ENCODE data around the gene MICAL2. TPM values are rescaled to one million over a fixed set of nuclear protein-coding genes. Genes with fewer than 3 reads are reported as not detected.
A peak's percentile ranks its signal among the peaks of the same experiment; 100 is the strongest.

Gene MICAL2
- total RNA-seq, 1 donor from 2014 or later: 372 TPM

- TF ChIP-seq CTCF (IDR thresholded peaks at IDR 0.05): no peak
- no peak for DNase-seq (ENCODE audit: low spot score)
- Mint-ChIP-seq H3K27me3 (ENCODE audit: low read depth) (no peaks in the 10 kb centered on the region), H3K36me3 (ENCODE audit: low read depth) (peaks cover 8% of the 10 kb centered on the region), H3K9me3 (ENCODE audit: low read depth) (no peaks in the 10 kb centered on the region), H3K27ac (ENCODE audit: unreplicated experiment) (no peak overlapping the region), H3K4me3 (ENCODE audit: unreplicated experiment) (no peak overlapping the region), H3K4me1 (ENCODE audit: low read depth) (peaks cover 91% of the 10 kb centered on the region)
These were observed 10.6 kb downstream of the MICAL2 start for GRCh38 chr11:12121011-12121410.

- H3K9me3 Mint-ChIP-seq (ENCODE audit: low read depth): no peaks in the 10 kb centered on the region
- TF ChIP-seq CTCF (IDR thresholded peaks at IDR 0.05): no peak
- no peak for DNase-seq (ENCODE audit: low spot score)
- H3K4me1 Mint-ChIP-seq (ENCODE audit: low read depth): peaks cover 92% of the 10 kb centered on the region
- no peaks in the 10 kb centered on the region for H3K27me3 Mint-ChIP-seq (ENCODE audit: low read depth)
- peak overlapping the region; percentile 9 for H3K27ac Mint-ChIP-seq (ENCODE audit: unreplicated experiment)
- peaks cover 5% of the 10 kb centered on the region for H3K36me3 Mint-ChIP-seq (ENCODE audit: low read depth)
- no peak overlapping the region for H3K4me3 Mint-ChIP-seq (ENCODE audit: unreplicated experiment)
These were observed 11.1 kb downstream of the MICAL2 start for GRCh38 chr11:12121517-12121916.

GRCh38 chr11:12122083-12122482 is 11.7 kb downstream of the MICAL2 start:
- TF ChIP-seq CTCF (IDR thresholded peaks at IDR 0.05): peak; percentile 69
- Mint-ChIP-seq H3K4me3 (ENCODE audit: unreplicated experiment) (no peak overlapping the region), H3K27me3 (ENCODE audit: low read depth) (no peaks in the 10 kb centered on the region), H3K36me3 (ENCODE audit: low read depth) (peaks cover 7% of the 10 kb centered on the region), H3K9me3 (ENCODE audit: low read depth) (no peaks in the 10 kb centered on the region), H3K27ac (ENCODE audit: unreplicated experiment) (peak overlapping the region; percentile 23), H3K4me1 (ENCODE audit: low read depth) (peaks cover 92% of the 10 kb centered on the region)
- DNase-seq (ENCODE audit: low spot score): no peak

GRCh38 chr11:12123273-12123672 is 12.9 kb downstream of the MICAL2 start:
- Mint-ChIP-seq H3K4me1 (ENCODE audit: low read depth) (peaks cover 86% of the 10 kb centered on the region), H3K27me3 (ENCODE audit: low read depth) (no peaks in the 10 kb centered on the region), H3K27ac (ENCODE audit: unreplicated experiment) (peak overlapping the region; percentile 95), H3K4me3 (ENCODE audit: unreplicated experiment) (no peak overlapping the region), H3K9me3 (ENCODE audit: low read depth) (no peaks in the 10 kb centered on the region), H3K36me3 (ENCODE audit: low read depth) (peaks cover 6% of the 10 kb centered on the region)
- TF ChIP-seq CTCF (IDR thresholded peaks at IDR 0.05): no peak
- no peak for DNase-seq (ENCODE audit: low spot score)

GRCh38 chr11:12123799-12124198 is 13.4 kb downstream of the MICAL2 start:
- H3K4me1 Mint-ChIP-seq (ENCODE audit: low read depth): peaks cover 80% of the 10 kb centered on the region
- no peak overlapping the region for H3K4me3 Mint-ChIP-seq (ENCODE audit: unreplicated experiment)
- peaks cover 5% of the 10 kb centered on the region for H3K36me3 Mint-ChIP-seq (ENCODE audit: low read depth)
- H3K27ac Mint-ChIP-seq (ENCODE audit: unreplicated experiment): peak overlapping the region; percentile 95
- TF ChIP-seq CTCF (IDR thresholded peaks at IDR 0.05): no peak
- DNase-seq (ENCODE audit: low spot score): no peak
- no peaks in the 10 kb centered on the region for H3K27me3 Mint-ChIP-seq (ENCODE audit: low read depth)
- no peaks in the 10 kb centered on the region for H3K9me3 Mint-ChIP-seq (ENCODE audit: low read depth)
